ENCODE measurements around the gene NLRX1. TPM values are rescaled to one million over a fixed set of nuclear protein-coding genes. Genes with fewer than 3 reads are reported as not detected.
"Not testable (repeated sequence)": the region's sequence is repeated elsewhere in the genome, so short reads cannot be mapped to it uniquely, and the experiment has no call there.

The NLRX1 gene
- total and polyA plus RNA-seq, 2 donors (not counting 3 experiments of a cell fraction or from before 2014, with no cell fraction given): 15.1 to 15.5 TPM

DNA sequence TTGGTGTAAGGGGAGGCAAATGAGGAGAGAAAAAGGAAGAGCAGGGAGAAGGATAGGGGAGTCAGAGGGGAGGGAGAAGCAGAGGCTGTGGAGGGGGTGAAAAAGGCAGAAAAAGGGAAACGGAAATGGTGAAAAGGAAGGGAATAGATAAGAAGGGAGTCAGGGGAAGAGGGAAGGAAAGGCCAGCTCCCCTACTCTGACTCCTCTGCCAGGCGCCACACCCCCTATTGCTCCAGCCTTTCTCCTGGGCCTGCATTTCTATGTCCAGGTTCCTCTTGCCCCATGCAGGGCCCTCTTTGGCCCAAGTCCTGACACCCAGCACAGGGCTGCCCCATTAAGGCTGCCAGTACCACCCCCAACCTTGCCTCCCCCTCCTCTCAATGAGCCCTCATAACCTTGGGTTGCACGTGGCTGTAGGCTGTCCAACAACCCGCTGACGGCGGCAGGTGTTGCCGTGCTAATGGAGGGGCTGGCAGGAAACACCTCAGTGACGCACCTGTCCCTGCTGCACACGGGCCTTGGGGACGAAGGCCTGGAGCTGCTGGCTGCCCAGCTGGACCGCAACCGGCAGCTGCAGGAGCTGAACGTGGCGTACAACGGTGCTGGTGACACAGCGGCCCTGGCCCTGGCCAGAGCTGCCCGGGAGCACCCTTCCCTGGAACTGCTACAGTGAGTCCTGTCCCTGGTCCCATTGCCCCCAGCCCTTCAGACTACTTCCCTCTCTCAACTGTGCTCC is 13.3 kb downstream of the NLRX1 start:
- intact Hi-C loops (cut with micrococcal nuclease): no loop called here
- ChIA-PET POLR2A (no interaction called here), CTCF (interaction anchor here (2.1 kb wide), 1 partner anchor 14 kb away, joined by 8 read pairs; no protein-coding TSS in a partner anchor)
- dilution Hi-C loops (cut with MboI; ENCODE audit: extremely low pct_ligation_motif_present, low sequenced_read_pairs): no loop called here
- no peak overlapping the region for H3K4me3 ChIP-seq (replicated peaks in 1 of 3; ENCODE audit: insufficient read depth in 1 of 3, low read depth in 1 of 3, low read length in 3 of 3)
- H2AFZ ChIP-seq (ENCODE audit: low read depth, low read length): no peak overlapping the region
- H3K36me3 ChIP-seq (ENCODE audit: control insufficient read depth in 2 of 2, extremely low read depth in 1 of 2, insufficient read depth in 2 of 2, low read length in 2 of 2): no peaks in the 10 kb centered on the region
- no peak for TF ChIP-seq CTCF (IDR thresholded peaks at IDR 0.05; ENCODE audit: extremely low read depth in 1 of 2, insufficient read depth in 1 of 2, low read depth in 1 of 2, low read length in 2 of 2)
- TF ChIP-seq JUN (IDR thresholded peaks at IDR 0.05; ENCODE audit: borderline replicate concordance, insufficient read depth, insufficient read length, low read depth): no peak
- no peak for DNase-seq (ENCODE audit: low read depth, low spot score)
- H3K4me2 ChIP-seq (ENCODE audit: insufficient read depth, low read length): no peak overlapping the region
- H3K4me1 ChIP-seq (ENCODE audit: control insufficient read depth, extremely low read depth, insufficient read depth, low read length): peaks cover 21% of the 10 kb centered on the region
- peaks cover 0 to 2% of the 10 kb centered on the region in 2 experiments for H3K27me3 ChIP-seq (ENCODE audit: control insufficient read depth in 2 of 2, insufficient read depth in 2 of 2, low read length in 2 of 2)
- no peaks in the 10 kb centered on the region for H4K20me1 ChIP-seq (replicated peaks; ENCODE audit: control insufficient read depth, extremely low read depth, insufficient read depth, low read length)
- no TSS peak for BruUV-seq (replicated peaks)
- H3K9ac ChIP-seq (replicated peaks; ENCODE audit: extremely low read depth, insufficient read depth, low read length): no peak overlapping the region
- H3K9me1 ChIP-seq (replicated peaks; ENCODE audit: control insufficient read depth, extremely low read depth, insufficient read depth, low read length): no peaks in the 10 kb centered on the region
- FAIRE-seq: no peak
- no peaks in the 10 kb centered on the region for H3K9me3 ChIP-seq (replicated peaks; ENCODE audit: control insufficient read depth, insufficient read depth, low read length)
- no peak overlapping the region for H3K27ac ChIP-seq (ENCODE audit: insufficient read depth, low read depth, low read length)
- no peaks in the 10 kb centered on the region for H3K79me2 ChIP-seq (ENCODE audit: control insufficient read depth, insufficient read depth, low read length)

DNA sequence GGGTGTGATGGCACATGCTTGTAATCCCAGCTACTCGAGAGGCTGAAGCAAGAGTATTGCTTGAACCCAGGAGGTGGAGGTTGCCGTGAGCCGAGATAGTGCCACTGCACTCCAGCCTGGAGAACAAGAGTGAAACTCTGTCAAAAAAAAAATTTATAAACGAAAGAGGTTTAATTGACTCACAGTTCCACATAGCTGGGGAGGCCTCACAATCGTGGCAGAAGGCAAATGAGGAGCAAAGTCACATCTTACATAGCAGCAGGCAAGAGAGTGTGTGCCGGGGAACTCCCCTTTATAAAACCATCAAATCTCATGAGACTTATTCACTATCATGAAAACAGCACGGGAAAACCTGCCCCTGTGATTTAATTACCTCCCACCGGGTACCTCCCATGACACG is 15.9 kb downstream of the NLRX1 start:
- H3K4me1 ChIP-seq (ENCODE audit: control insufficient read depth, extremely low read depth, insufficient read depth, low read length): peaks cover 11% of the 10 kb centered on the region
- DNase-seq (ENCODE audit: low read depth, low spot score); H3K9me1 ChIP-seq (replicated peaks; ENCODE audit: control insufficient read depth, extremely low read depth, insufficient read depth, low read length); H3K27me3 ChIP-seq (ENCODE audit: control insufficient read depth in 2 of 2, insufficient read depth in 2 of 2, low read length in 2 of 2); H3K9me3 ChIP-seq (replicated peaks; ENCODE audit: control insufficient read depth, insufficient read depth, low read length); intact Hi-C loops (cut with micrococcal nuclease); H3K36me3 ChIP-seq (ENCODE audit: control insufficient read depth in 2 of 2, extremely low read depth in 1 of 2, insufficient read depth in 2 of 2, low read length in 2 of 2); POLR2A ChIA-PET; H3K4me2 ChIP-seq (ENCODE audit: insufficient read depth, low read length); BruUV-seq (replicated peaks); H4K20me1 ChIP-seq (replicated peaks; ENCODE audit: control insufficient read depth, extremely low read depth, insufficient read depth, low read length); H2AFZ ChIP-seq (ENCODE audit: low read depth, low read length); H3K79me2 ChIP-seq (ENCODE audit: control insufficient read depth, insufficient read depth, low read length); H3K4me3 ChIP-seq (replicated peaks in 1 of 3; ENCODE audit: insufficient read depth in 1 of 3, low read depth in 1 of 3, low read length in 3 of 3); FAIRE-seq; dilution Hi-C loops (cut with MboI; ENCODE audit: extremely low pct_ligation_motif_present, low sequenced_read_pairs); H3K27ac ChIP-seq (ENCODE audit: insufficient read depth, low read depth, low read length); H3K9ac ChIP-seq (replicated peaks; ENCODE audit: extremely low read depth, insufficient read depth, low read length): not testable (repeated sequence)
- CTCF ChIA-PET: interaction anchor here (0.7 to 1.3 kb wide), 2 partner anchors 11 to 12 kb away, joined by 3 read pairs; no protein-coding TSS in a partner anchor
